Measurements from ENCODE around the gene CELA3B.

CELA3B gene

GRCh38 chr1:21938732-21939538 lies 37.9 kb upstream of the CELA3B start:
- Histone ChIP-seq H3K79me2 (ENCODE audit: control insufficient read depth, low read length) (no peaks in the 10 kb centered on the region), H4K20me1 (ENCODE audit: control insufficient read depth, insufficient read depth, low read depth, low read length) (no peaks in the 10 kb centered on the region), H3K4me1 (ENCODE audit: control insufficient read depth, low read length) (peaks cover 4% of the 10 kb centered on the region; the same call in 1 of the 2 replicates), H3K4me2 (ENCODE audit: low read length) (no peak overlapping the region), H3K27me3 (ENCODE audit: control insufficient read depth, low read length) (peaks cover 36% of the 10 kb centered on the region), H3K36me3 (ENCODE audit: control insufficient read depth, low read length) (no peaks in the 10 kb centered on the region), H3K4me3 (ENCODE audit: low read length) (no peak overlapping the region), H3K9me3 (ENCODE audit: control insufficient read depth, insufficient read depth, low read length) (no peaks in the 10 kb centered on the region), H3K27ac (ENCODE audit: low read depth, low read length) (no peak overlapping the region), H3K9me2 (replicated peaks; ENCODE audit: control insufficient read depth, low read length) (no peaks in the 10 kb centered on the region), H3F3A (ENCODE audit: control insufficient read depth, insufficient read depth) (no peaks in the 10 kb centered on the region)
- TF ChIP-seq CTCF (IDR thresholded peaks at IDR 0.05; ENCODE audit: low read depth, low read length, poor library complexity, severe bottlenecking) = no peak
- TF ChIP-seq EZH2phosphoT487 (IDR thresholded peaks at IDR 0.05; ENCODE audit: borderline replicate concordance, low read length) = no peak

GRCh38 chr1:21939650-21940374 lies 37.0 kb upstream of the CELA3B start:
- Histone ChIP-seq H3K27ac (ENCODE audit: low read depth, low read length) (no peak overlapping the region), H3F3A (ENCODE audit: control insufficient read depth, insufficient read depth) (no peaks in the 10 kb centered on the region), H3K9me2 (replicated peaks; ENCODE audit: control insufficient read depth, low read length) (no peaks in the 10 kb centered on the region), H3K4me1 (ENCODE audit: control insufficient read depth, low read length) (peaks cover 4% of the 10 kb centered on the region; the same call in 1 of the 2 replicates), H3K4me3 (ENCODE audit: low read length) (no peak overlapping the region), H3K27me3 (ENCODE audit: control insufficient read depth, low read length) (peaks cover 39% of the 10 kb centered on the region), H4K20me1 (ENCODE audit: control insufficient read depth, insufficient read depth, low read depth, low read length) (no peaks in the 10 kb centered on the region), H3K79me2 (ENCODE audit: control insufficient read depth, low read length) (no peaks in the 10 kb centered on the region), H3K4me2 (ENCODE audit: low read length) (no peak overlapping the region), H3K9me3 (ENCODE audit: control insufficient read depth, insufficient read depth, low read length) (no peaks in the 10 kb centered on the region), H3K36me3 (ENCODE audit: control insufficient read depth, low read length) (no peaks in the 10 kb centered on the region)
- TF ChIP-seq CTCF (IDR thresholded peaks at IDR 0.05; ENCODE audit: low read depth, low read length, poor library complexity, severe bottlenecking) (no peak), EZH2phosphoT487 (IDR thresholded peaks at IDR 0.05; ENCODE audit: borderline replicate concordance, low read length) (no peak)

- H3K4me3 ChIP-seq (ENCODE audit: low read length) = no peak overlapping the region
- no peaks in the 10 kb centered on the region for H3F3A ChIP-seq (ENCODE audit: control insufficient read depth, insufficient read depth)
- peaks cover 4% of the 10 kb centered on the region; the same call in 1 of the 2 replicates for H3K4me1 ChIP-seq (ENCODE audit: control insufficient read depth, low read length)
- no peaks in the 10 kb centered on the region for H3K79me2 ChIP-seq (ENCODE audit: control insufficient read depth, low read length)
- H3K36me3 ChIP-seq (ENCODE audit: control insufficient read depth, low read length) = no peaks in the 10 kb centered on the region
- TF ChIP-seq EZH2phosphoT487 (IDR thresholded peaks at IDR 0.05; ENCODE audit: borderline replicate concordance, low read length) = no peak
- no peak for TF ChIP-seq CTCF (IDR thresholded peaks at IDR 0.05; ENCODE audit: low read depth, low read length, poor library complexity, severe bottlenecking)
- no peaks in the 10 kb centered on the region for H4K20me1 ChIP-seq (ENCODE audit: control insufficient read depth, insufficient read depth, low read depth, low read length)
- peaks cover 38% of the 10 kb centered on the region for H3K27me3 ChIP-seq (ENCODE audit: control insufficient read depth, low read length)
- H3K27ac ChIP-seq (ENCODE audit: low read depth, low read length) = no peak overlapping the region
- no peaks in the 10 kb centered on the region for H3K9me2 ChIP-seq (replicated peaks; ENCODE audit: control insufficient read depth, low read length)
- H3K9me3 ChIP-seq (ENCODE audit: control insufficient read depth, insufficient read depth, low read length) = no peaks in the 10 kb centered on the region
- no peak overlapping the region for H3K4me2 ChIP-seq (ENCODE audit: low read length)
Observed at GRCh38 chr1:21940492-21940891, 36.3 kb upstream of the CELA3B start.
